EH (cell line): ENCODE measurements around the gene DLL4.

Source experiments
- DNase-seq: peaks from one replicate; pipeline ENCODE4 v3.0.0-alpha.2; 2015; ENCODE audit warnings: low read depth

The DLL4 gene

GRCh38 chr15:40926659-40927494 is 2.3 kb upstream of the DLL4 start:
- DNase-seq, result no peak

- no peak for DNase-seq
Observed at GRCh38 chr15:40927495-40927872, 1.7 kb upstream of the DLL4 start.

- no peak for DNase-seq
Observed at GRCh38 chr15:40927873-40928806, 1.0 kb upstream of the DLL4 start.

- peak; percentile 66 for DNase-seq
Observed at GRCh38 chr15:40929660-40930429, 705 bp downstream of the DLL4 start.

GRCh38 chr15:40930430-40931299 is 1.5 kb downstream of the DLL4 start:
- DNase-seq, result peak; percentile 46

- DNase-seq, result no peak
Observed at GRCh38 chr15:40931300-40932142, 2.4 kb downstream of the DLL4 start.

GRCh38 chr15:40932156-40932555 is 3.0 kb downstream of the DLL4 start:
- DNase-seq, result no peak

- no peak for DNase-seq
Observed at GRCh38 chr15:40932649-40933516, 3.7 kb downstream of the DLL4 start.

- no peak for DNase-seq
Observed at GRCh38 chr15:40933517-40933902, 4.4 kb downstream of the DLL4 start.

- DNase-seq, result no peak
Observed at GRCh38 chr15:40934457-40934856, 5.3 kb downstream of the DLL4 start.

GRCh38 chr15:40936234-40936708 is 7.1 kb downstream of the DLL4 start:
- DNase-seq, result no peak

GRCh38 chr15:40936709-40937666 is 7.8 kb downstream of the DLL4 start:
- DNase-seq, result no peak

- DNase-seq, result peak; percentile 52
Observed at GRCh38 chr15:40937762-40938535, 8.8 kb downstream of the DLL4 start.

- no peak for DNase-seq
Observed at GRCh38 chr15:40938536-40938870, 9.4 kb downstream of the DLL4 start.

GRCh38 chr15:40940296-40940801 is 11.2 kb downstream of the DLL4 start:
- DNase-seq, result peak; percentile 38

- DNase-seq, result no peak
Observed at GRCh38 chr15:40941068-40941527, 12.0 kb downstream of the DLL4 start.
